HG02642 (cell line): ENCODE measurements around the gene MLH3.
"Not testable (repeated sequence)": the region's sequence is repeated elsewhere in the genome, so short reads cannot be mapped to it uniquely, and the experiment has no call there.

Experiments used
- ATAC-seq: cut with Tn5 transposase; IDR thresholded peaks from one replicate; pipeline ENCODE4 v1.9.1; 2021; ENCODE audit warnings: mild to moderate bottlenecking; ENCODE audit not compliant: unreplicated experiment, poor library complexity

Gene MLH3

GRCh38 chr14:74994182-74994581 lies 57.1 kb downstream of the MLH3 start:
- ATAC-seq: not testable (repeated sequence)

GRCh38 chr14:74988993-74989392 lies 62.3 kb downstream of the MLH3 start:
- no peak for ATAC-seq

GRCh38 chr14:74988131-74988530 lies 63.1 kb downstream of the MLH3 start:
- ATAC-seq: no peak

GRCh38 chr14:74985806-74986205 lies 65.5 kb downstream of the MLH3 start:
- ATAC-seq: no peak

GRCh38 chr14:74985028-74985310 lies 66.3 kb downstream of the MLH3 start:
- no peak for ATAC-seq

- ATAC-seq: no peak
These were observed 66.8 kb downstream of the MLH3 start for GRCh38 chr14:74984236-74985027.

GRCh38 chr14:74983343-74983742 lies 67.9 kb downstream of the MLH3 start:
- no peak for ATAC-seq

GRCh38 chr14:74982661-74983060 lies 68.6 kb downstream of the MLH3 start:
- no peak for ATAC-seq

GRCh38 chr14:74981833-74982232 lies 69.4 kb downstream of the MLH3 start:
- ATAC-seq: no peak

GRCh38 chr14:74981462-74981782 lies 69.8 kb downstream of the MLH3 start:
- ATAC-seq: no peak

GRCh38 chr14:74980731-74981461 lies 70.4 kb downstream of the MLH3 start:
- ATAC-seq: no peak

GRCh38 chr14:74980398-74980730 lies 70.9 kb downstream of the MLH3 start:
- ATAC-seq: no peak

- no peak for ATAC-seq
These were observed 71.5 kb downstream of the MLH3 start for GRCh38 chr14:74979442-74980397.

- ATAC-seq: no peak
These were observed 72.2 kb downstream of the MLH3 start for GRCh38 chr14:74979029-74979428.

GRCh38 chr14:74978416-74978947 lies 72.8 kb downstream of the MLH3 start:
- ATAC-seq: no peak

- no peak for ATAC-seq
These were observed 73.3 kb downstream of the MLH3 start for GRCh38 chr14:74977901-74978385.

- no peak for ATAC-seq
These were observed 73.9 kb downstream of the MLH3 start for GRCh38 chr14:74977164-74977900.

- no peak for ATAC-seq
These were observed 74.8 kb downstream of the MLH3 start for GRCh38 chr14:74976264-74977113.
